HG02973 (cell line): ENCODE results near the gene SNU13.
A peak's percentile ranks its signal among the peaks of the same experiment; 100 is the strongest.
"Not testable (repeated sequence)": the region's sequence is repeated elsewhere in the genome, so short reads cannot be mapped to it uniquely, and the experiment has no call there.

Experiments
- ATAC-seq: cut with Tn5 transposase; IDR thresholded peaks from one replicate; pipeline ENCODE4 v1.9.1; 2021; ENCODE audit warnings: moderate library complexity; ENCODE audit not compliant: unreplicated experiment

SNU13 gene

DNA sequence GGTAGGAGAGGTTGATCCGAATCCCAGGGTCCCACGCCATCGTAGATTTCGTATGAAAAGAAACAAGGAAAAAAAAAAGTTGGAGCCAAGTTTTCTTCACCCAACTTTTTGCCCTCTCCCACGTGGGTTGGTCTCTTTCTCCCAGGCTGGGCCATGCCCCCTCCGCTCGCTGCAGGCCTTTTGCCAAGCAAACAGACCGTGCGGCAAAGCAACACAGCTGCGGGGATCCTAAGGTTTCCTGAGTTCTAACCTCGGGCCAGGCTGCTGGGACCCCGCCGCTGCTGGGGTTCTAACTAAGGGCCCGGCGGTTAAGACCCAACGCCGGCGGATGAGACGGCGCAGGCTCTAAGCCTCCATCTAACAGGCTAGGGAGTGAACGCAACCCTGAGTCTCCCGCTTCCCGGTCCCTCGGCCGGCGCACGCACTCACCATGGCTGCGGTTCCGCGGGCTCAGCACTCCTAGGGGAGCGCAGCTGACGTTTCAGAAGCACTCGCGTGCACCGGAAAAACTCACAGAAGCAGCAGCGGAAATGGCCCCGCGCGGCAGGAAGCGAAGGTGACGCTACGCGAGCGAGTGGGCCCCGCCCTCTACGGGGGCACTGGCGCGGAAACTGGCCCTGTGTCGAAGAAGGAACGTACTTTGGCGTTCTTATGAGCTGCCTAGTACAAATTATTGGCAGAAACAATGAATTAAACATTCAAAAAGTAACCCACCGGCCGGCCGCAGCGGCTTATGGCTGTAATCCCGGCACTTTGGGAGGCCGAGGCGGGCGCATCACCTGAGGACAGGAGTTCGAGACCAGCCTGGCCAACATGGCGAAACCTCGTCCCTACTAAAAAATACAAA is at the start of gene SNU13:
TSS of gene SNU13 (minus strand) at position 503 of the 847 bp plus-strand sequence. CDS start at position 432, 71 bp downstream.
- peak; percentile 81 for ATAC-seq

DNA sequence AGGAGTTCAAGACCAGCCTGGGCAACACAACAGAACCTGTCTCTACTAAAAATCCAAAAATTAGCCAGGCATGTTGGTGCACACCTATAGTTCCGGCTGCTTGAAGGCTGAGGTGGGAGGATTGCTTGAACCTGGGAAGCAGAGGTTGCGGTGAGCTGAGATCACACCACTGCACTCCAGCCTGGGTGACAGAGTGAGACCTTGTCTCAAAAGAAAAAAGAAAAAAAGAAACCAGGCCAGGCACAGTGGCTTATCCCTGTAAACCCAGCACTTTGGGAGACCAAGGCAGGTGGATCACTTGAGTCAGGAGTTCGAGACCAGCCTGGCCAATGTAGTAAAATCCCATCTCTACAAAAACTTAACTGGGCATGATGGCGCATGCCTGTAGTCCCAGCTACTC is 44.6 kb upstream of the SNU13 start:
- not testable (repeated sequence) for ATAC-seq

DNA sequence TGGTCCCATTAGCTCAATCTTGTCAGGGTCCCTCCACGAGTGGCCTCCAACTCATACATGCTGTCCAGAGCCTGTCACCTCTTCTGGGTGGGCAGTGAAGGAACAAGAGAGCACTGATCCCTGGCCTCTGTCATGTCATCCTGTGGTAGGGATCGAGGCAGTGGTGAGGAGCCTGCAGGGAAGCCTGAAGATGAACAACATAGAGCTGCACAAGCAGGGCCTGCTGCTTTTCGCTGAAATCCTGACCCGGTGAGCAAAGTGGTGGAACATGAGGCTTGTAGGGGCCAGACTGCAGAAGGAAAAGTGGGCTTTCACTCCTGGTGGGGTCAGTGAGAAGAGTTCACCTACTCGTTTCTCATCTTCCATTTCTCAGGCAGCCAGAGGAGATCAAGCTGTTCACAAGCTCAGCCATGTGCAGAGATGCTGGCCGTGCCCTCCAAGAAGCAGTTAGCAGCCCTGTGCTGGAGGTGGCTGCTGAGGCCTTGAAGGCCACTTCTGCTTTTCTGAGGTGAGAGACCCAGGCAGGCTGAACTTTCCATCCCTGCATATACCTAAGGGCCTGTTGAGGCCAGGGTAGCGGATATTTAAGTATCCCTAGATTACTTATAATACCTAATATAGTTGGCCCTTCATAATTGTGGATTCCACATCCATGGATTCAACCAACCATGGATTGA is 43.6 kb upstream of the SNU13 start:
- ATAC-seq, result no peak

DNA sequence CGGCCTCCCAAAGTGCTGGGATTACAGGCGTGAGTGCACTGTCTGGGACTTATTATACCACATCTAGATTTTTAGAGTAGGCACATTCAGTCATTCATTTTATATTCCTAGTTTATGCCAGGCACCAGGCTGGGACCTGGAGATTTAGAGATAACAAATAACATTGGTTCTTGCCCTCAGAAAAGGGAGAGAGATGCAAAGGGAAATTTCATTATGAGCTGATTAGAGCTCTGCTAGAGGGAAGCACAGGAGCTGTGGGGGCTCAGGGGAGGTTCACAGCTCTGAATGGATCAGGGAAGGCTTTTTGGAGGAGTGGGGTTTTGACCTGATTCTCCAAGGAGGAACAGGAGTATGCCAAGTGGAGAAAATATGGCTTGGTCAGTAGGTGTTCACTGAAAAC is 42.9 kb upstream of the SNU13 start:
- no peak for ATAC-seq

DNA sequence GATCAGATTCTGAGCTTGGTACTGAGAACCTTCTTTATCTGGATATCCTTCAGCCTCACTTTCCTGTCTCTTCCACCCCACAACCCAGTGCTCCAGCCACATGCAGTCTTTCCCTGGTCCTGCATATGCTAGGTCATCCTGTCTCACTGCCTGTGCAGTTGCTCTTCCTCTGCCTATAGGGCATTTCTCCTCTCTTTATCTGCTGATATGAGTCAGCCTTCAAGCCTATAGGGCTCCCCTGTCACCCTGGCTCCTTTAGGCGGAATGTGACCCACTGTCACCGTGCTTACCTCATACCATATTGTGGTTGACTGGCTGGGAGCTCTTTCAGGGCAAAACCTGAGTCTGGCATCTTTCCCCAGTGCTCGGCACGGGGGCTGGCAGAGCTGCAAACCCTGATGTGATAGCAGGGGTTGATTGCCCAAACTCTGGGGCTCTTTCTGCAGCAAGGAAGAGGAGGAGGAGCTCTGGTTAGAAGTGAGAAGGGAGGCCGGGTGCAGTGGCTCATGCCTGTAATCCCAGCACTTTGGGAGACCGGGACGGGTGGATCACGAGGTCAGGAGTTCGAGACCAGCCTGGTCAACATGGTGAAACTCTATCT is 36.9 kb upstream of the SNU13 start:
- ATAC-seq, result no peak

DNA sequence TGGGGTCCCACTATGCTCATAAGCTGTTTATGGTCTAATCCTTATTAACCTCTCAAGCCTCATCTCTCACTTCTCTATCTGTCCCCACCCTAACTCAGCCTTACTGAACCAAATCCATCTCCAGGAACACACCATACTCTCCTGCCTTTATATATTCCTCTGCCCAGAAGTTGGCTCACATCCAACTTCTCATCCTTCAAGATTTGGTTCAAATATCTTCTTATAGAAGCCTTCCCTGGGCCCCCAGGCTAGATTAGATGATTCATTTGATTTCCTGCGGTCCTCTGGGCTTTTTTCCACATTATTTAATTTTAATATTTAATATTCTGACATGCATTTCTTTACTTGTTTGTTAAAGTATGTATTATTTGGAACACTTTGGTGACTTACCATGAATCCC is 33.8 kb upstream of the SNU13 start:
- no peak for ATAC-seq

DNA sequence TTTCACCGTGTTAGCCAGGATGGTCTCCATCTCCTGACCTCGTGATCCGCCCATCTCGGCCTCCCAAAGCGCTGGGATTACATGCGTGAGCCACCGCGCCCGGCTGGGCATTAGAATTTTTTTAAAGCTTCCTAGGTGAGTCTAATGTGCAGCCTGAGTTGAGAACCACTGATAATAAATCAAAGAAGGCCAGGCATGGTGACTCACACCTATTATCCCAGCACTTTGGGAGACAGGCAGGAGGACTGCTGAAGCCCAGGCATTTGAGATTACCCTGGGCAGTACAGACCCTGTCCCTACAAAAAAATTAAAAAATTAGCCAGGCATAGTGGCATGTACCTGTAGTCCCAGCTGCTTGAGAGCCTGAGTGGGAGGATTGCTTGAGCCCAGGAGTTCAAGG is 24.3 kb upstream of the SNU13 start:
- ATAC-seq, result no peak

DNA sequence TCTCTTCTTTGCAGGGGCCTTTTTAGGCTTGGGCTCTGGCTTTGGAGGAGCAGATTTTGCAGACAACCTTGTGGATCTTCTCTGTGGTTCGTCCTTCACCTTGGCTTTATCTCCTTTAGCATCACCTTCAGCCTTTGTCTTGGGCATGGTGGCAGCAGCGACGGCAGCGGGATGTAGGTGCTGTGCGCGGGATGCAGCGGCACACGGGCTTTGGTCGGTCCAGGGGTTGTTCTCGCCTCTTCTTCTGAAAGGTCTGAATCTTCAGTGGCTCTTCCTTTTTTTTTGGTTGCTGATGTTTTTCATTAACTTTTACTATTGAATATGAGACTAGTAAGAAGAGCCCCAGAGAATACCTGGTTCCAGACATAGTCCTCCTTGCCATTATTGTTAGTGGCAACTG is 20.7 kb upstream of the SNU13 start:
- ATAC-seq, result no peak

DNA sequence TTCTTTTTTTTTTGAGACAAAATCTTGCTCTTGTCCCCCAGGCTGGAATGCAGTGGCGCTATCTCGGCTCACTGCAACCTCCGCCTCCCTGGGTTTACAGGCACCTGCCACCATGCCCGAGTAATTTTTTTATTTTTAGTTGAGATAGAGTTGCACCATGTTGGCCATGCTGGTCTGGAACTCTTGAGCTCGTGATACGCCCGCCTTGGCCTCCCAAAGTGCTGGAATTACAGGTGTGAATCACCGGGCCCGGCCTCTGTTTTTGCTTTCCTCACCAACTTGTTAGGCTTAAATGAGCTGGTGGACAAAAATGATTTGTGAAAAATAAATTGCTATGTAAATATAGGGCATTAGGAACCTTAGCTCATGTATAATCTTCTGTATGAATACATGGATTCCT is 14.1 kb upstream of the SNU13 start:
- ATAC-seq, result no peak

DNA sequence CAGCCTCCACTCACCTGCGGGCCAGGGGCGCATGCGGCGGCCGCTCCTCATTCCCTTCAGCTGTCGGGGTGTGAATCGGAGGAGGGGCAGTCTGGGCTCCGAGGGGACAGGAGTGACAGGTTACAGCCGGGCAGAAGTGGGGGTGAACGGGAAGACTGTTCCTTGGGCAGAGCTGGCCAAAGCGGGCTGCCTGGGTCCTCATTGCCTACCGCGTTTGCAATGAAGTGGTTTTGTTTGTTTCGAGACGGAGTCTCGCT is 11.4 kb upstream of the SNU13 start:
- ATAC-seq, result no peak

DNA sequence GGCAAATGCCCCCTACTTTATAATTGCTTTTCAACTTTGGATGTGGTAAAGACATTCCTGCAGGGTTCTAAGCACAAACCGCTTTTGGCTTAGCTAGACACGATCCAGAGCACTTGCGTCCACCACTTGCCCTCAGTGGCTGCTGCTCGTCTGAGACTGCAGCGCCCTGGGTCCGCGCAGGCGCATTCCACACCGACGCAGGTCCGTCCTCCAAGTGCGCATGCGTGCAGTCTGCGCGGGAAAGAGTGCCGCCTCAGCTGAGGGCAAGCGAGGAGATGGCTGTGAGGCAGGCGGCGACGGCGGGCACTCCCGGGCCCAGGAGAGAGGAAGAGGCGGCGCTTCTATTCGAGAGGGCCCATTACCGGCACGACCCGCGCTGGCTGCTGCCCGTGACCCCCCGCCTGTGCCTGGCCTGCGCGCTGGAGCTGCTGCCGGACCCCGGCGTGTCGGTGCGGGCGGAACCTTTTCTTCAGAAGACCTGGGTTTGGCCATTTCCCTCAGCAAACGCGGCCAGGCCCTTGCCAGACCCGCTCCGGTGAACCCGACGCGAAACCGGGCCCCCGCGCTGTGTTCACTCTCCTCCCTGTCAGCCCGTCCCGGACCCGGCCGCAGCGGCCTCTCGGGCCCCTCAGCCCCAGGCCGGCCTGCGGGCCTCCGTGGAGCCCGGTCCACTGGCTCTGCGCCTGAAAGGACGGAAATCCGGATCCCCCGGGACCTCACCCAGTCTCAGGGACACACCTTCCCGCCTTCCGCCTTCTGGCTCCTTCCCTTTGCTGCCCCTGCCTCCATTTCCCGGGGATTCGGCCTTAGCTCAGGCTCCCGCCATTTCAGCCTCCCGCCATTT is 10.8 kb upstream of the SNU13 start, which contains the start of gene MEI1:
TSS of gene MEI1 (plus strand) at position 240 of the 844 bp plus-strand sequence. CDS start at position 276, 36 bp downstream.
- no peak for ATAC-seq

DNA sequence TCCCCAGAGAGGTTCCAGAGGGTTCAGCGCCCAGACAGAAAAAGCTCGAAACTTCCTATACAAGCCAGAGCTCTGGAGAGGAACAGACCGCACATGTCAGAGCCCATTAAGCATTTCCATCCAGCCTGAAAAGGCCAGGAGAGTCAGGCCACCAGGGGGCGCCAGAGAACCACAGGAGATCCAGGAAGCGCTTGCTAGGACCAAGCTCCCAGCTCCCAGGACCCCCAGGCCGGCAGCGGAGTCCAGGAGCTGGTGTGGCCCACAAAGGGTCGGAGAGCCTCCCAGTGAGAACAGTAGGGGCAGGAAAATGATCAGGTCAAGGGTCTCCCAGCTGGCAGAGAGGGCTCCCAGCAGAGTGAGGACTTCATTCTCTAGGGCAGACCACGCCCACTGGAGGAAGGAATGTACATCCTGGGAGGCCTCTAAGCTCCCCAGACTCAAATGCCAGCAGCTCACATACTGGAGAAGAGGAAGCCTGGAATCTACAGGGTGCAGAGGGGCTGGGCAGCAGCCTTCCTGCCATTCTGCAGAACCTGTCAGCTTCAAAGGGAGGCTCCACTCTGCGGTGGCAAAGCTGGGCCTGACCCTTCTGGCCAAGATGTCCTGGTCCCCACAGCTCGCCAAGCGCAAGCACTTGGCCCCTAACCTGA is 8.6 kb upstream of the SNU13 start:
- no peak for ATAC-seq

DNA sequence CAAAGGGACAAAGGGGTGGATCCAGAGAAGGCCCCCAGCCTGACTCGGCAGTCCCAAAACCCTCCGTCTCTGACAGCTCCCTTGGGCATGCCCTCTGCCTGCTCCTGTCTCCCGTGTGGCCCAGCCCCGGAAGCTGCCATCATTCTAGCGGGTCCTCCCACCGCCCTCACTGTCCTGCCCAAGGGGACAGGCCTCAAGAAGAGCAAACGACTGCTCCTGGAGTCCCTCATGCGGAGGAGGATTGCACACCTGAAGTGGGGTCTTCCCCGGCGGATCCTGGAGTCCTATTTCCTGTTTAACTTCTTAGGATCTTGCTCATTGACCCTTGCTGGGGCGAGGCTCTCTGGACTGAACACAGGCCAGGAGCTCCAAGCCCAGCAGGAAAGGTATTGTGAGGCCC is 8.0 kb upstream of the SNU13 start:
- no peak for ATAC-seq

DNA sequence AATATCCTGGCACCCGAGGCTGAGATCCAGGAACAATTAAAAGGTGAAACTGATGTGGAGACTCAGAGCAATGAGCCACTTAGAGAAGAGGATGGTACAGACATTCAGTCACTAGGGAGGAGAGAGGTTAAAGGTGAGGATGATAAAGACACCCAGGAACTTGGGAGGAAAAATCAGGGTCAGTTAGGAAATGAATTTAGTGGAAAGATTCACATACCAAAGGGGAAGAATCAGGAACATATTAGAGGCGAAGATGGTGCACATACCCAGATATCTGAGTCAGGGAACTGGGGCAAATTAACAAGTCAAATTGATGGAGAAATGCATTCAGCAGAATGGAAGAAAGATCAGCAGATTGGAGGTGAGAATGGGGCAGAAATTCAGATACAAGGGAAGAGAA is 6.5 kb upstream of the SNU13 start:
- no peak for ATAC-seq

DNA sequence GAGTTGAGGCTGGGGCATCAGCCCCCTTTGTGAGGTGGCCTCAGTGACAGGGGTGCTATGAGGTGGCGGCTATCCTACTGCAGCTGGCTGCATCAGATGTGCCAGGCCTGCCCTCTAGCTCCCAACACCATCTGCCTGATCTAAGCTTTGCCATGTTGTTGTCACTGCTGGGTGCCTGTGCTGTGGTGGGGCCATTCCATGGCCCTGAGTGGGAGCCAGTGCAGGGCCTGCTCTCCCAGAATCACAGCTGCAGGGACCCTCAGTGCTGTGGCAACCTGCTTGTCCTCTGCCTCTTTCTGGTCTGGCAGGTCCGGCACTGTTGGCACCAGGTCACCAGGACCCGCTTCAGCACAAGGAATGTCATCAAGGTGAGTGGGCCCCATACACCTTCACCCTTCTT is 1.8 kb upstream of the SNU13 start:
- ATAC-seq, result no peak

DNA sequence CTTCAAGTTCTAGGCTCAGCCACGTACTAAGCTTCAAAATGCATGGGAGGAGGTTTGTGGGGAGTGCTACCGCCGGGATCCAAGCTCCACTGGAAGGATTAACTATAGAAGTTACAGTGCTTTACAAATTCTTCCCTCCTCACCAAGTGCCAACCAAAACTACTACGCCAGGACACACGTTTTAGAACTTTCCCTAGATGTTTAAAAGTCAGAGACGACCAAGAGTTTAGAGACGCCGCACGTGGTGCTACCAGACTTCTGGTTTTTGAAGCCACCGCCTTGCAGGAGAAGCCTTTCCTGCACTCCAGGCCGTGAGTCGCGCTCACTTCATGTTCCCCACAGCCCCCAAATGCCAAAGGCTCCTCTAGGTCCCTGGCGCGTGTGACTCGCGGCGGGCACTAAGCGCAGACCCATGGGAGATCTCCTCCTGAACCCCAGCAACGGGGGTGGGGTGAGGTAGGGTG is 734 bp downstream of the SNU13 start:
- no peak for ATAC-seq

DNA sequence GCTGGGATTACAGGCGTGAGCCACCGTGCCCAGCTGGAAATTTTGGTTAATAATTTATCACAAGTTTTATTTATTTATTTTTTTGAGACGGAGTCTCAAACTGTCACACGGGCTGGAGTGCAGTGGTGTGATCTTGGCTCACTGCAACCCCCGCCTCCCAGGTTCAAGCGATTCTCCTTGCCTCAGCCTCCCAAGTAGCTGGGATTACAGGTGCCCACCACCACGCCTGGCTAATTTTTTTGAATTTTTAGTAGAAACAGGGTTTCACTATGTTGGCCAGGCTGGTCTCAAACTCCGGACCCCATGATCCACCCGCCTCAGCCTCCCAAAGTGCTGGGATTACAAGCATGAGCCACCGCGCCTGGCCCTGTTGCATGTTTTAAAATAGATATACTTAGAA is 1.8 kb downstream of the SNU13 start:
- ATAC-seq, result not testable (repeated sequence)

DNA sequence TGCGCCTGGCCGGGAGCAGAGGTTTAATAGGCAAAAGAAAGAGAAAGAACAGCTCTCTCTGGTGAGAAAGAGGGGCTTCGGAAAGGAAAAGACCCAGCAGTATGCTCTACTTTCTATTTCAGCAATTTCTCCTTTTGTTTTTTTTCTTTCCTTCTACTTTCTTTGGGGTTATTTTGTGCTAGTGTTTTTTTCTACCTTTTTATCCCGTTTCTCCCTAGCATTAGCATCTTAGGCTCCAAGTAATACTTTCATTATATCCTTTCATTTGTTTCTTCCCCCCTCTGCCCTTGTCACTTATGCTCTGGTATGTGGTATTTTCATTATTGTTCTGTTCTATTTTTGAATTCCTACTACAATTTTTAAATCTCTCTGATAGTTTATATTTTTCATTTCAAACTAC is 4.5 kb downstream of the SNU13 start:
- no peak for ATAC-seq

DNA sequence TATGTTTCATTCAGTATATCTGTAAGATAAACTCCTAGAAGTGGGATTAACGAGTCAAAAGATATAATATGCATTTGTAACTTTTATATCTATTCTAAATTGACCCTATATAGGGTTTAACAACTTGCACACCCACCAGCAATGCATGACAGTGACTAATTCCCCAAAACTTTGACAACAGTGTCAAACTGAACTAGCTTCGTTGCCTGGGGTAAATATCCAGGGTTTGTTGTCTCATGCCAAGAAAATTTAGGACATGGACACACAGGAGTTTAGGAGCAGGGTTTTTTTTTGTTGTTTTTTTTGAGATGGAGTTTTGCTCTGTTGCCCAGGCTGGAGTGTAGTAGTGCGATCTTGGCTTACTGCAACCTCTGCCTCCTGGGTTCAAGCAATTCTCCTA is 5.1 kb downstream of the SNU13 start:
- ATAC-seq, result no peak

DNA sequence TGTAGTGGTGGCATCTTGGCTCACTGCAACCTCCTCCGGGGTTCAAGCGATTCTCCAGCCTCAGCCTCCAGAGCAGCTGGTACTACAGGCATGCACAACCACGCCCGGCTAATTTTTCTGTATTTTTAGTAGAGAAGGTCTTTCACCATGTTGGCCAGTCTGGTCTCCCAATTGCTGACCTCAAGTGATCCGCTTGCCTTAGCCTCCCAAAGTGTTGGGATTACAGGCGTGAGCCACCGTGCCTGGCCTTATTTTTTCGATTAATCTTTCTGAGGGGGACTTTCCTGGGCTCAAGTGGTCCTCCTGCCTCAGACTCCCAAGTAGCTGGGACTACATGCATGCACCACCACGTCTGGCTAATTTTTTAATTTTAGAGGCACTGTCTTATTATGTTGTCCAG is 5.6 kb downstream of the SNU13 start:
- ATAC-seq, result no peak
